H7 (cell line): ENCODE measurements around the gene RND1. TPM values are rescaled to one million over a fixed set of nuclear protein-coding genes. Genes with fewer than 3 reads are reported as not detected.
A peak's percentile ranks its signal among the peaks of the same experiment; 100 is the strongest.

Experiments used
- DNase-seq: peaks from one replicate; pipeline ENCODE4 v3.0.0; 2012
- H3K27me3 ChIP-seq: 2 replicates; pipeline ENCODE4 v1.6.0; 2011; ENCODE audit warnings: mild to moderate bottlenecking, low read length; ENCODE audit not compliant: control insufficient read depth, insufficient read depth
- H3K36me3 ChIP-seq: replicated peaks from 2 replicates; pipeline ENCODE4 v1.5.1; 2011; ENCODE audit warnings: low read length; ENCODE audit not compliant: control insufficient read depth, insufficient read depth
- H3K4me3 ChIP-seq: 2 replicates; pipeline ENCODE4 v1.5.1; 2011; ENCODE audit warnings: low read depth, mild to moderate bottlenecking, control low read depth, low read length, moderate library complexity; ENCODE audit not compliant: insufficient read depth
- total RNA-seq: library from RNA; depleted of rRNA; stranded (reverse); fragments of >200 nt; shearing (Covaris generic); gene quantifications from 2 replicates; pipeline ENCODE4 v1.2.3, GENCODE V29; 2014; rRNA removed

The RND1 gene
- total RNA-seq, 1 experiment from 2014 or later: 0.94 TPM

DNA sequence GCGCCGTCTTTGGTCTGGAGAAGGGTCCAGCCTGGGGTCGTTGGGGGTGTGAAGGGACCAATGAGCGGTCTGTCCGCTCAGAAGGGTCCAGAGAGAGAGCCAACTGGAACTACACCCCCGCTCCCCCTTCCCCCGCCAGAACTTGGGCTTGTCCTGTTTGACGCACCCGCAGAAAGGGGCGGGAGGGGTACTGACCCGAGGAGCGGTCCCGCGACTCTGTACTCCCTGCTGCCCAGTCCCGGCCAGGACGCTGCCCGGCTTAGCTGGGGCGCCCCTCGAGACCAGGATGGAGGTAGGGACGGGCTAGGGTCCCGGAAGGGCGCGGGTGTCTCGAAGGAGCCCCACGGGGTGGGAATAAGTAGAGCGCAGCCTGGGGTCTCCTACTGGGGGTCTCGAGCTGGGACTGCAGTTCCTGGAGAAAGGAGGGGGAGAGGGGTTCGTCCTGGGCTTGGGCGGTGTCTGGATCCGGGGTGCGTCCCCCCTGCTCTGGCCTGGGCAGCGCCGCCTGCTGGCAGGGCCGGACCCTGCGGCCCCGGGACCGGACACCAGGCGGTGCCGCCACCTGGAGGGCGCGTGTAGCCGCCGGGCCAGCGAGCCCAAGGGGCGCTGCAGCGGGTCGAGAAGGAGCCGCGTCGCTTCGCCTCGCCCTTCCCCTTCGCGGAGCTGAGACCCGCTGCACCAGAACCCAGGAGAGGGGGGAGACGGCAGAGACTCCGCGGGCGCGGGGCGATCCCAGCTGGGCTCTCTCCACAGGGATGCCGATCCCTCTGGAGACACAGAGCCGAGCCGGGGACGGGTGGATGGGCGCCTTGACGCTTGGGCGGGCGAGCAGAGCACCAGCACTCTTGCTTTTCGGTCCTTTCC is 51.2 kb downstream of the RND1 start:
- Histone ChIP-seq H3K27me3 (peaks cover 57% of the 10 kb centered on the region), H3K36me3 (no peaks in the 10 kb centered on the region)
- peak; percentile 95 for DNase-seq

DNA sequence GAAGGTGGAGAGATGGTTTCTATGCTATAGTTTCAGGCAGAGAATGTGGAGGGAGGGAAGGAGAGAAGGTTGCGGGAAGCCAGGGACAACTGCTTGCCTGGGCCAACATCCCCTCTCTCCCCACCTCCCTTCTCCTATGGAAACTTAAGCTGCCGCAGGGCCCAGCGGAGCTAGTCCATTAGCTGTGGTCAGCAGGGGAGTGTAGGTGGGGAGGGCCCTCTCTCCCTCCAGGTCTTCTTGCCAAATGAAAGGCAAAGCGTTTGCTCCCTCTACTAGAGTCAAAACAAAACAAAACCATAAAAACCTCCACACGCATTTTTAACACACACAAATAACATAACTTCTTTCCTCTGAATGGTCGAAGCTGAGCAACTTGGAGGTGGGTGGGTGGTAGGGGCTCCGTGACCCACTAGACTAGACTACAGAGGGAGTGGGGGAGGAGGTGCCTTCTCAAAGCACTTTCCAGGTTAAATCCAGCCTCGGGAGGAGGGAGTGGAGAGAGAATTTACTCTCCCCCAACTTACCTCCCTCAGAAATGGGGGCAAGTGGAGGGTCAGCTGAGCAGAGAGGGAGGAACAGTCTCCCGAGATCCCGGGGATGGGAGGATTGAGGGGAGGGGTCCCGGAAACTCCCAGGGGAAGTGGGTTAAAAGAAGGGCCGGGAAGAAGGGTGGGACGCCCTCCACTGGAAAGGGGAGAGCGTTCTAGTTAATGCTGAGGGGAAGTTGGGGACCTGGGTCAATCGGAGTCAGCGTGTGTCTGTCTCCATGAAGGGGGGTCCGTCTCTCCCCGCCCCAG is 52.0 kb downstream of the RND1 start:
- Histone ChIP-seq H3K27me3 (peaks cover 49% of the 10 kb centered on the region), H3K4me3 (peak overlapping the region; percentile 80), H3K36me3 (no peaks in the 10 kb centered on the region)
- DNase-seq: peak; percentile 87

More for the DNA sequence above, 51.2 kb downstream of the RND1 start:
- peak overlapping the region; percentile 80 for H3K4me3 ChIP-seq

DNA sequence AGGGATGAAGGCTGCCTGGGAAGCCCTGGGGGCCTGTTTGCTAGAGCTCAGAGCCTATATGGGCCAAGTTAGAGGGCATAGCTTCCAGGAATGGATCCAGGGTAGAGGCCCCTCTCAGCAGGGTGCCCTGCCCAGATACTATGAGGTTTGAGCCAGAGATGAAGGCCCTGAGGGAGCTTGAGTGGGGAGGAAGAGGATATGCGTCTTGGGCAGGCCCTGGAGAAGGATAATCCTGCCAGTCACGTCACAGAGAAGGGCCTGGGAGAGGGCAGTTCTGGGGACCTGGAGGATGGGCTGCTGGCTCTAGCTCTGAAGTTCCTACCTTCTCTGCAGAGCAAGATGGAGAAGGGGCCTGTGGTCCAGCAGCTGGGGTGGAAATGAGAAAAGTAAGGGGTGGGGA is 53.3 kb downstream of the RND1 start:
- Histone ChIP-seq H3K27me3 (peaks cover 40% of the 10 kb centered on the region), H3K4me3 (no peak overlapping the region)
- no peak for DNase-seq

DNA sequence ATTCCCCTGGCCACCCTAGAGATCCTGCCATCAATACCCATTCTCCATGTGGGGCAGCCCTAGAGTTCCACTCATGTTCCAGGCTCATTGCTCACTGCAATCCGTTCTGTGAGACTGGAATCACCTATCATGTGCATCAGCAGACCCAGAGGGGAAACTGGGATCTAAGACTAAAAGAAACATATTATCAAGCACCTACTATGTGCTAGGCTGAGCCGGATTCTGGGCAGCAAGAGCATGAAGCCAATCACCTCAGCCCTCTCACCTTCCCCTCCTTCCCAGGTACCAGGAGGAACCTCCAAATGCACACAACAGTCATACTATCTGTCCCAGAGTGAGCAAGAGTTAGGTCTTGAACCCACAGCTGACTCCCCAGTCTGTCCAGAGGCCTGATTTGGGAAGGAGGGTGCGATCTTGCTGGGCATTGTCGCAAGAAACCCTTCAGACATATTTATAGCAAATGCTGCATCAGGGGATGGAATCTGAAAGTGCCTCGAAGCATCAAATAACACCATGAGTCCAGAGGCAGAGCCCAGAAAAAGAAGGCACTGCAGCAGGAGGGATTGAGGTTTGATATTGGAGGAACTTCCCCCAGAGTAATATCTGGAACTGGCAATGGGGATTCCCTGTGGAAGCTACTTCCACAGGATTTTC is 54.1 kb downstream of the RND1 start:
- DNase-seq: no peak
- Histone ChIP-seq H3K4me3 (no peak overlapping the region), H3K36me3 (no peaks in the 10 kb centered on the region), H3K27me3 (peaks cover 32% of the 10 kb centered on the region)

More for the DNA sequence above, 53.3 kb downstream of the RND1 start:
- H3K36me3 ChIP-seq: no peaks in the 10 kb centered on the region

DNA sequence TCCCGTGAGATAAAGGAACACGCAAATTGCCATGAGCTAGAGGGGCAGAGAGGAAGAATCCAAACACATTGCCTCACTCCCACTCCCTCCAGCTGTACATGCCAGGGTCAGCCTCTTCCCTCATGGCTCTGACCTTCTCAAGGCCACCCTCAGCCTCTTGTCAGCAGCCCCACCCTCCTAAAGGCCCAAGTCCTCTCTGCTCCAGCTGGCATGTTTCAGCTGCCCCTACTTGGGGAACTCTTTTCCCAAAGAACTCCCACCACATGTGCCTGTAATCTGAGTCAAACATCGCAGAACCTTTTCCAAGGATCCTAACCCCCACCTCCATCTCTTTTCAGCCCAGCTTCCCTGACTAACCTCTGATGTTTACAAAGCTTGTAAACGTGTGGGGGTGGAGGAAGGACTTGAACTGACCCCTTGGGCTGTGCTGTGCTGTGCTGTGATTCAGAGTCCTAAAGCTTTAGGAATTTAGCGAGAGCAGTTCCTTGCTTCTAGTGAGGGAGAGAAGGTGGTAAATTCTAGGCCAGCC is 54.7 kb downstream of the RND1 start:
- H3K4me3 ChIP-seq: no peak overlapping the region
- DNase-seq: no peak
- peaks cover 26% of the 10 kb centered on the region for H3K27me3 ChIP-seq
- no peaks in the 10 kb centered on the region for H3K36me3 ChIP-seq

DNA sequence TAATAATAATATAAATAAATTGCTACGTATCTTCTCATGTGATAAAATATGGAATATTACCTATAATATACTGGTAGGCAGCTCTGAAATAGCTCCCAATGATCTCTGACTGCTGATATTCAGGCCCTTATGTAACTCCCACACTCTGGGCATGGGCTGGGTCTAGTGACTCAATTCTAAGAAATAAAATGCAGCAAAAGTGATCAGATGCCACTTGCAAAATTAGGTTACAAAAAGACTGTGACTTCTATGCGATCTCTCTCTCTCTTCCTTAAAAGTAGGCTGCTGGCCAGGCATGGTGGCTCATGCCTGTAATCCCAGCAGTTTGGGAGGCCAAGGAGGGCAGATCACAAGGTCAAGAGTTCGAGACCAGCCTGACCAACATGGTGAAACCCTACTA is 57.7 kb downstream of the RND1 start:
- no peak for DNase-seq
- H3K27me3 ChIP-seq: peaks cover 14% of the 10 kb centered on the region

More for the DNA sequence above, 57.7 kb downstream of the RND1 start:
- no peak overlapping the region for H3K4me3 ChIP-seq
- no peaks in the 10 kb centered on the region for H3K36me3 ChIP-seq

Other genes with a start within 250 kb of the RND1 start
- gene KANSL2, start 183.6 kb downstream of the RND1 start, total RNA-seq: 41.2 and 41.4 TPM in 2 replicates
- 25.6 and 37.4 TPM in 2 replicates for gene CCNT1, start 149.2 kb downstream of the RND1 start, total RNA-seq
- gene ADCY6, start 76.8 kb downstream of the RND1 start, total RNA-seq: 7.0 and 7.1 TPM in 2 replicates
- 3.2 and 4.6 TPM in 2 replicates for gene CACNB3, start 47.4 kb downstream of the RND1 start, total RNA-seq
- 101 and 106 TPM in 2 replicates for gene DDX23, start 13.7 kb downstream of the RND1 start, total RNA-seq
- 10.8 and 16.5 TPM in 2 replicates for gene FKBP11, start 59.6 kb upstream of the RND1 start, total RNA-seq
- gene ARF3, start 91.6 kb upstream of the RND1 start, total RNA-seq: 68.9 and 95.1 TPM in 2 replicates
- 0.83 and 0.92 TPM in 2 replicates for gene WNT10B, start 105.9 kb upstream of the RND1 start, total RNA-seq
- not detected in 2 replicates for gene WNT1, start 112.5 kb upstream of the RND1 start, total RNA-seq
- 0.10 and 0.30 TPM in 2 replicates for gene DDN, start 133.5 kb upstream of the RND1 start, total RNA-seq
- 44.2 and 51.1 TPM in 2 replicates for gene PRKAG1, start 152.9 kb upstream of the RND1 start, total RNA-seq
- gene KMT2D, start 194.9 kb upstream of the RND1 start, total RNA-seq: 16.2 and 20.8 TPM in 2 replicates
- gene RHEBL1, start 204.1 kb upstream of the RND1 start, total RNA-seq: 5.5 and 7.1 TPM in 2 replicates
- not detected in 2 replicates for gene DHH, start 228.9 kb upstream of the RND1 start, total RNA-seq
- gene LMBR1L, start 245.0 kb upstream of the RND1 start, total RNA-seq: 63.0 and 75.6 TPM in 2 replicates